ENCODE results near the gene INPP5A. TPM values are rescaled to one million over a fixed set of nuclear protein-coding genes. Genes with fewer than 3 reads are reported as not detected.

The INPP5A gene
- total RNA-seq, 1 experiment from 2014 or later, result 14.7 TPM

- intact Hi-C loops (cut with micrococcal nuclease), result no loop called here
- TF ChIP-seq CTCF (IDR thresholded peaks at IDR 0.05; ENCODE audit: unreplicated experiment), result no peak
- no peak overlapping the region for H3K4me3 Mint-ChIP-seq (ENCODE audit: unreplicated experiment)
- no peaks in the 10 kb centered on the region for H3K9me3 Mint-ChIP-seq (ENCODE audit: unreplicated experiment)
- no peak overlapping the region for H3K27ac Mint-ChIP-seq (ENCODE audit: low read depth, unreplicated experiment)
- BruUV-seq (replicated peaks), result no TSS peak
- DNase-seq (ENCODE audit: unreplicated experiment), result no peak
- no peaks in the 10 kb centered on the region for H3K27me3 Mint-ChIP-seq (ENCODE audit: insufficient read depth, unreplicated experiment)
- ChIA-PET POLR2A (no interaction called here), CTCF (interaction anchor here (0.8 to 1.6 kb wide), 3 partner anchors 90 to 939 kb away, joined by 4 to 7 read pairs (median 5); no protein-coding TSS in a partner anchor)
- no peaks in the 10 kb centered on the region for H3K4me1 Mint-ChIP-seq (ENCODE audit: insufficient read depth, unreplicated experiment)
- H3K36me3 Mint-ChIP-seq (ENCODE audit: insufficient read depth, unreplicated experiment), result peaks cover 7% of the 10 kb centered on the region
These were observed 206.4 kb downstream of the INPP5A start for GRCh38 chr10:132743925-132744490.

GRCh38 chr10:132744839-132745238, 207.3 kb downstream of the INPP5A start:
- no peaks in the 10 kb centered on the region for H3K4me1 Mint-ChIP-seq (ENCODE audit: insufficient read depth, unreplicated experiment)
- no TSS peak for BruUV-seq (replicated peaks)
- H3K4me3 Mint-ChIP-seq (ENCODE audit: unreplicated experiment), result no peak overlapping the region
- no peak for DNase-seq (ENCODE audit: unreplicated experiment)
- H3K27ac Mint-ChIP-seq (ENCODE audit: low read depth, unreplicated experiment), result no peak overlapping the region
- TF ChIP-seq CTCF (IDR thresholded peaks at IDR 0.05; ENCODE audit: unreplicated experiment), result no peak
- CTCF ChIA-PET, result interaction anchor here (0.8 kb wide), 1 partner anchor 940 kb away, joined by 4 read pairs; no protein-coding TSS in a partner anchor
- peaks cover under 1% of the 10 kb centered on the region for H3K36me3 Mint-ChIP-seq (ENCODE audit: insufficient read depth, unreplicated experiment)
- H3K9me3 Mint-ChIP-seq (ENCODE audit: unreplicated experiment), result no peaks in the 10 kb centered on the region
- intact Hi-C loops (cut with micrococcal nuclease), result no loop called here
- no peaks in the 10 kb centered on the region for H3K27me3 Mint-ChIP-seq (ENCODE audit: insufficient read depth, unreplicated experiment)
- POLR2A ChIA-PET, result no interaction called here

GRCh38 chr10:132745511-132745910, 207.9 kb downstream of the INPP5A start:
- POLR2A ChIA-PET, result no interaction called here
- BruUV-seq (replicated peaks), result no TSS peak
- H3K4me1 Mint-ChIP-seq (ENCODE audit: insufficient read depth, unreplicated experiment), result no peaks in the 10 kb centered on the region
- H3K36me3 Mint-ChIP-seq (ENCODE audit: insufficient read depth, unreplicated experiment), result peaks cover 4% of the 10 kb centered on the region
- no peak for TF ChIP-seq CTCF (IDR thresholded peaks at IDR 0.05; ENCODE audit: unreplicated experiment)
- no peak for DNase-seq (ENCODE audit: unreplicated experiment)
- H3K9me3 Mint-ChIP-seq (ENCODE audit: unreplicated experiment), result no peaks in the 10 kb centered on the region
- no peaks in the 10 kb centered on the region for H3K27me3 Mint-ChIP-seq (ENCODE audit: insufficient read depth, unreplicated experiment)
- no peak overlapping the region for H3K27ac Mint-ChIP-seq (ENCODE audit: low read depth, unreplicated experiment)
- H3K4me3 Mint-ChIP-seq (ENCODE audit: unreplicated experiment), result no peak overlapping the region
- CTCF ChIA-PET, result no interaction called here
- intact Hi-C loops (cut with micrococcal nuclease), result no loop called here

- Mint-ChIP-seq H3K4me1 (ENCODE audit: insufficient read depth, unreplicated experiment) (no peaks in the 10 kb centered on the region), H3K27ac (ENCODE audit: low read depth, unreplicated experiment) (no peak overlapping the region), H3K4me3 (ENCODE audit: unreplicated experiment) (no peak overlapping the region), H3K36me3 (ENCODE audit: insufficient read depth, unreplicated experiment) (peaks cover 4% of the 10 kb centered on the region), H3K9me3 (ENCODE audit: unreplicated experiment) (no peaks in the 10 kb centered on the region), H3K27me3 (ENCODE audit: insufficient read depth, unreplicated experiment) (no peaks in the 10 kb centered on the region)
- no TSS peak for BruUV-seq (replicated peaks)
- CTCF ChIA-PET, result no interaction called here
- intact Hi-C loops (cut with micrococcal nuclease), result no loop called here
- POLR2A ChIA-PET, result no interaction called here
- TF ChIP-seq CTCF (IDR thresholded peaks at IDR 0.05; ENCODE audit: unreplicated experiment), result no peak
- no peak for DNase-seq (ENCODE audit: unreplicated experiment)
These were observed 208.4 kb downstream of the INPP5A start for GRCh38 chr10:132745971-132746370.
